ENCODE results near the gene ZNF845.
"Not testable (repeated sequence)": the region's sequence is repeated elsewhere in the genome, so short reads cannot be mapped to it uniquely, and the experiment has no call there.

Gene ZNF845

GRCh38 chr19:53333463-53334449, at the start of gene ZNF845:
Gene ZNF845 (plus strand): TSS chr19:53333749. CDS start chr19:53341308, 7,559 bp downstream.
- DNase-seq (ENCODE audit: low read depth): peak; percentile 95

GRCh38 chr19:53285087-53285486, 48.5 kb upstream of the ZNF845 start:
- DNase-seq (ENCODE audit: low read depth): no peak

DNA sequence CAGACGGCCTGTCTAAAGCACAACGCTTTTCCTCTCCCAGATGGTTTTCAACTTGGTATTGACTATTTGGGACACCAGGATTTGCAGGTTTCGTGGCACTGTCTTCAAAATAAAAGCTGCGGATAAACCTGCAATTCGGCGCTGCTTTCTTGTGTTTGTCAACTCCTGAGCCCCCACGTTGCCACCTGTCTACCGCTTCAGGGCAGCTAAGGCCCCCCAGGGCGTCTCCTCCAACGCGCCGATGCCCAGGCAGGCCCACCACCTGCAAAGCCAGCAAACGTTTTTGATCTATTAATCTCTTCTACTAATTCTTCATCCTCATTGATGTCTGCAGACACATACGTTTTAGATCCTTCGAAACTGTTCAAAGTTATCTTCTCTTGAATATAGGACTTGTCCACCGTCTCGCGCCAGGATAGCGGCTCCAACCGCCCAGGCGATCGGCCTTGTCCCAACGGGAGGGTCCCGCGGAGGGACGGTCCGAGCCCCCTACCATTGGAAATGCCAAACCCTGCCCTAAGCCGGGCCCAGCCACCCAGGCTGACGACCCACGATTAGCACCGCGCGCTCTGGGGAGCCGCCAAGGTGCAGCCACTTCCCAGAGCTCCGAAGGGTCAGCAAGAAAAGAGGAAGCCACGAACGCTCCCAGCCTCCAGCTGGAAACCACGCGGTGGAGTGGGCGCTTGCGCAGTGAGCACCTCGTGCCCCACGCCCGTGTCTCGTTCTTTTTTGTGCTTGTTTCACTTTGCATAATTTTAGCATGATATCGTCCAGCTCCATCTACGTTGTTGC, 42.6 kb upstream of the ZNF845 start:
- DNase-seq (ENCODE audit: low read depth): no peak

DNA sequence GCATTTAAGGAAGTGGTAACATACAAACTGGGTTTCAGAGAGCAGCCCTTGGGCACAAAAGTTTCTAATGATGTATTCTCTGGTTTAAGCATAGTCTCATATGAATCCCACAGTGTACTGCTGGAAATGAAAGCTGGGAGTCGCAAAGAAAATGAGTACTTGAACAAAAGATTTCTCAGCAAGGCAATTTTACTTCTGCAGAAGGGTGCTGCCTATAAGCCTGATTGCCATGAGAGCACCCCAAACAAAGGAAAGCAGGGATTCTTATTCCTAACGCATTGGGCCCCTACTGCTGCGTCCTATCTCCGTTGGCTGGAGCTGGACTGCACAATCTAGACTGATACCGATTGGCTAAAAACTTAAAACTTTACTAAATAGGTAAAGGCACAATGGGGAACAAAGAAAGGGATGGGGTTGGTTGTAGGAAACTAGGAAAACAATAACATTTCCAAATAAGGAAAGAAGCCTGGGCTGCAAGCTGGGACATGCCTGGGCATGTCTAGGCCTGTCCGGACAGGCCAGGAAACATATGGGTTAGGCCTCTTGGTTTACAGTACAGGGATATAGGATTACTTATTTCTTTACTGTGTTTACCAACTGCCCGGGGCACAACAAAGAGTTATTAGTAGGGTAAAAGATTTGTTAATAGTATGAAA, 38.6 kb upstream of the ZNF845 start:
- no peak for DNase-seq (ENCODE audit: low read depth)

DNA sequence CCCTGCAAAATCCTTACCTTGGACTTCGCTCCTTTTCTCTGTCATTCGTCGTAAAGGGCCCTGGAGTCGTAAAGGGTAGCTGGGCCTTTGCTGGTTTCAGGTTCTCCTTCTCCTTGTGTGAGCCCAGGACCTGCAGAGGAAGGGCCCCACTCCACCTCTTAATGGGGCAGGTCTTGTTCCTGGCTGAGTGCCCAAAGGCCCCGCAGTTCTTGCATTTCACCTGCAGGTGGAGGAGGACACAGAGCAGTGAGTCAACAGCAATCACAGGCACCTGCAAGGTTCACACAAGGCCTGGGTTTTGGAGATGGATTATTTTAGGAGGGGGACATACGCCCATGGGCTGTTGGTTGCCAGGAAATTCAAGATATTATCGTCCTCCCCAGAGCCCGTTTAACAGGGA, 32.2 kb upstream of the ZNF845 start:
- DNase-seq (ENCODE audit: low read depth): not testable (repeated sequence)

- peak; percentile 5 for DNase-seq (ENCODE audit: low read depth)
These were observed 25.2 kb upstream of the ZNF845 start for GRCh38 chr19:53308339-53308811.

GRCh38 chr19:53311044-53311443, 22.5 kb upstream of the ZNF845 start:
- no peak for DNase-seq (ENCODE audit: low read depth)

DNA sequence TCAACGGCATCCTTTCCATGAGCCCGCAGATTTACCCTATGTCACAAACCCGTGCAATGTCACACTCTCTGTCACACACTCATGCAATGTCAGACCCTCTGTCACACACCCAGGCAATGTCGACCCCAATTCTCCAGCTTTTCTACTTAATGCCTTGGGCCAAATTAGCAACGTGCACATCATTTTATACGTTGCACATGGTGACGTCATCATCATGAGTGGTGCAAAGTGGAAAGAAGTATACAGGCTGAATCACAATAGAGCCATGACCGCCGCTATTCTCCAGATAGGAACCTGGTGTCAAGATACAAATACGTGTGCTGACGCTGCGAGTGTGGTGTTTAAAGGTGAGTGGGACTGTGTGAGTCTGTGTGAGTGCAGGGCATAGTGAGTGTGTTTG, 21.7 kb upstream of the ZNF845 start:
- DNase-seq (ENCODE audit: low read depth): no peak

DNA sequence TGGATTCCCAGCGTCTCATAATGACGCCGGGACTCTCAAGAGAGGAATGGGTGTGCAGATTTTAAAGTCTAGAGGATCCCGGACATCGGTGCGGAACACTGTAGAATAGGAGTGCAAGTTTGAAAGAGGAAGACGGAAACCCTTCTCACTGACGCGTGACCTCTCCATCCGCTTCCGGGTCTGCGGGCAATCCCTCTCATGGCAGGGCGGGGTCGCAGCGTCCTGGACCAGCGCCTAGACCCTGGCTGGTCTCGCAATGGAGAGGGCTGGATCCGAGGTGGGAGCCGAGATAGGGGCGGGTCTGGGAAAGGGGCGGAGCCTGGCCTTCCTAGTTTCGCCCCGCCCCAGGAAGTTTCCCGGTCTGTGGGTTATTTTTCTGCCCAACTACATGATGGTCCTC, 4.6 kb upstream of the ZNF845 start:
- DNase-seq (ENCODE audit: low read depth): no peak

- DNase-seq (ENCODE audit: low read depth): no peak
These were observed 1.1 kb upstream of the ZNF845 start for GRCh38 chr19:53332484-53332883.

DNA sequence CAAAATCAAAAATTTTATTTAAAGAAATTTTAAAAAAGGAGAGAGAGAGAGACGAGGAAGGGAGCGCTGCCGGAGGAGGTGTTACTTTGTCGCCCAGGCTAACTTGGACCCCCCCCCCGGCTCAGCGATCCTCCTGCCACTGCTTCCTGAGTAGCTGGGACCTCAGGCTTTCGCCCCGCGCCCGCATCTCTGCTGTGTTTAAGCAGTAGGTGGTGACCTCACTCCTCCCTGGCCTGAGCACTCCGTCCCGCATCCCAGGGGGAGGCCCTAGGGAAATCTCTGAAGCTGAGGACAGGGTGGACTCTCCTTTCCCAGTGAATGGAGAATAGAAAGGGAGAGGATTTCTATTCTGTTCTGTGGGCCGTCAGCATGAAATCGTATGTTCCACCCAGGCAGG, 485 bp upstream of the ZNF845 start:
- DNase-seq (ENCODE audit: low read depth): peak; percentile 4

DNA sequence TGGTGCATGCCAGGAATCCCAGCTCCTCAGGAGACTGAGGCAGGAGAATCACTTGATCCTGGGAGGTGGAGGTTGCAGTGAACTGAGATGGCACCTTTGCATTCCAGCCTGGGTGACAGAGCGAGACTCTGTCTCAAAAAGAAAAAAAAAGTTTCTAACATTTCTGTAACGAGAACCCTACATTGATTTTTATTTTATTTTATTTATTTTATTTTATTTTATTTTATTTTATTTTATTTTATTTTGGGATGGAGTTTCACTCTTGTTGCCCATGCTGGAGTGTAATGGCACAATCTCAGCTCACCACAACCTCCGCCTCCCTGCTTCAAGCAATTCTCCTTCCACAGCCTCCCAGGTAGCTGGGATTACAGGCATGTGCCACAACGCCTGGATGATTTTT, 10.9 kb downstream of the ZNF845 start:
- DNase-seq (ENCODE audit: low read depth): not testable (repeated sequence)

GRCh38 chr19:53355739-53356138, 22.2 kb downstream of the ZNF845 start:
- no peak for DNase-seq (ENCODE audit: low read depth)

GRCh38 chr19:53357821-53358581, 24.5 kb downstream of the ZNF845 start:
- DNase-seq (ENCODE audit: low read depth): no peak

GRCh38 chr19:53360056-53360455, 26.5 kb downstream of the ZNF845 start:
- not testable (repeated sequence) for DNase-seq (ENCODE audit: low read depth)

- DNase-seq (ENCODE audit: low read depth): peak; percentile 90
These were observed 31.8 kb downstream of the ZNF845 start, which contains the start of gene ZNF525 for GRCh38 chr19:53365134-53365898. Gene ZNF525 (plus strand): TSS chr19:53365705. CDS start chr19:53372282, 6,577 bp downstream.

- DNase-seq (ENCODE audit: low read depth): peak; percentile 22
These were observed 32.4 kb downstream of the ZNF845 start for GRCh38 chr19:53365899-53366493.

DNA sequence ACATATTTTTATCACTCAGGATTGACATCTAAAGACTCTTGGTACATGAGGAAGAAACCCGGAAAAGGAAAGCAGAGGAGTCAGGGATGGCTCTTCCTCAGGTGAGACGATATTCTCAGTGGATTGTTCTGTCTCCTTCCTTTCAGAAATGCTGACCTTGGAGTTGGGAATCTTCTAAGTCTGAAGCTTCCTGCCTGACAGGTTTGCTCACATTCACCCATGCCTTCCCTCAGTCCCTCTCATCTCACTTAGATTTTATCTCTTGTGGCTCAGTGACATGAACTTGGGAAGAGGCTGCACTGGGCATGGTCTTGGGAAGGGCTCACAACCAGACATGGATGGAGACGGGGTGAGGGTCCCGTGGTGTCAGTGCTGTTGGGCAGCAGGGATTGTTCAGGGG, 38.6 kb downstream of the ZNF845 start:
- no peak for DNase-seq (ENCODE audit: low read depth)

- DNase-seq (ENCODE audit: low read depth): no peak
These were observed 40.7 kb downstream of the ZNF845 start for GRCh38 chr19:53374288-53374687.

- DNase-seq (ENCODE audit: low read depth): no peak
These were observed 41.2 kb downstream of the ZNF845 start for GRCh38 chr19:53374743-53375142.
